Breast epithelium (tissue), 4 donors: Measurements from ENCODE around the gene ACSS2. TPM values are rescaled to one million over a fixed set of nuclear protein-coding genes. Genes with fewer than 3 reads are reported as not detected.

Source experiments
- DNase-seq, 2 donors: peaks; one replicate each; pipeline ENCODE4 v3.0.0-alpha.2; 2019; ENCODE audit warnings: low spot score in 2 of 2
- H3K27ac ChIP-seq, 2 donors: fragments of 200-600 bp; sonication (generic) in 1 of 2; one replicate each; pipeline ENCODE4 v1.5.1; 2016 to 2019; ENCODE audit warnings: mild to moderate bottlenecking in 1 of 2
- H3K27me3 ChIP-seq, 2 donors: fragments of 200-600 bp; sonication (generic) in 1 of 2; one replicate each; pipeline versions ENCODE4 v1.5.1 to v1.6.0; 2017 to 2019; ENCODE audit warnings: control low read depth in 1 of 2, mild to moderate bottlenecking in 1 of 2
- H3K36me3 ChIP-seq: fragments of 200-600 bp; one replicate; pipeline ENCODE4 v1.5.1; 2019
- H3K4me1 ChIP-seq, 2 donors: fragments of 200-600 bp; sonication (generic); one replicate each; pipeline ENCODE4 v1.5.1; 2016 to 2019; ENCODE audit warnings: control low read depth in 1 of 2
- H3K4me3 ChIP-seq, 3 donors: fragments of 200-600 bp; sonication (generic); 1 replicate in 2 of 3; 2 replicates in 1 of 3; pipeline ENCODE4 v1.5.1; 2016 to 2019; ENCODE audit warnings: mild to moderate bottlenecking in 3 of 3, moderate library complexity in 2 of 3
- H3K9me3 ChIP-seq, 2 donors: fragments of 200-600 bp; sonication (generic) in 1 of 2; one replicate each; pipeline ENCODE4 v1.5.1; 2016 to 2019; ENCODE audit warnings: control low read depth in 1 of 2
- POLR2A ChIP-seq: fragments of 450-650 bp; IDR thresholded peaks from one replicate; pipeline ENCODE4 v1.6.1; 2016; ENCODE audit warnings: antibody characterized with exemption, mild to moderate bottlenecking, moderate library complexity
- POLR2AphosphoS5 ChIP-seq, 3 donors: sonication (generic); formaldehyde crosslinking; IDR thresholded peaks; one replicate each; pipeline ENCODE4 v1.6.1; 2017; ENCODE audit warnings: antibody characterized with exemption in 3 of 3
- intact Hi-C: fragments of 100-400 bp; cut with DNase I; formaldehyde crosslinking; loops from one replicate; pipeline ENCODE4 v1.15.1; 2023; ENCODE audit warnings: low total_unique reads
- total RNA-seq, 3 donors: library from RNA; depleted of rRNA; stranded (reverse); fragments of >200 nt; gene quantifications; one replicate each; pipeline ENCODE4 v1.1.0, GENCODE V29; 2016
- TF ChIP-seq, protein P1 (sequence below), 3 donors: fragments of 450-650 bp; IDR thresholded peaks; one replicate each; pipeline ENCODE4 v1.5.1; 2016 to 2017; ENCODE audit warnings: antibody characterized with exemption in 3 of 3, mild to moderate bottlenecking in 3 of 3, moderate library complexity in 3 of 3

The ACSS2 gene
- total RNA-seq, 3 donors from 2014 or later = 70.1 to 137 (median 71.1) TPM

- intact Hi-C loops = loop anchor here (5.0 kb wide), 1 partner anchor 86 kb away; the partner anchor contains the start of genes GSS and MYH7B
- Histone ChIP-seq H3K4me3 (peak overlapping the region in 2 of 3 donors; percentile 81 to 89), H3K4me1 (peaks cover 0 to 13% of the 10 kb centered on the region in 2 donors), H3K36me3 (no peaks in the 10 kb centered on the region), H3K27ac (peak overlapping the region in 1 of 2 donors; percentile 76), H3K27me3 (no peaks in the 10 kb centered on the region), H3K9me3 (no peaks in the 10 kb centered on the region)
- no peak for DNase-seq
- TF ChIP-seq POLR2A = no peak
- TF ChIP-seq POLR2AphosphoS5 (IDR thresholded peaks at IDR 0.05) = no peak
- TF ChIP-seq, protein P1, sequence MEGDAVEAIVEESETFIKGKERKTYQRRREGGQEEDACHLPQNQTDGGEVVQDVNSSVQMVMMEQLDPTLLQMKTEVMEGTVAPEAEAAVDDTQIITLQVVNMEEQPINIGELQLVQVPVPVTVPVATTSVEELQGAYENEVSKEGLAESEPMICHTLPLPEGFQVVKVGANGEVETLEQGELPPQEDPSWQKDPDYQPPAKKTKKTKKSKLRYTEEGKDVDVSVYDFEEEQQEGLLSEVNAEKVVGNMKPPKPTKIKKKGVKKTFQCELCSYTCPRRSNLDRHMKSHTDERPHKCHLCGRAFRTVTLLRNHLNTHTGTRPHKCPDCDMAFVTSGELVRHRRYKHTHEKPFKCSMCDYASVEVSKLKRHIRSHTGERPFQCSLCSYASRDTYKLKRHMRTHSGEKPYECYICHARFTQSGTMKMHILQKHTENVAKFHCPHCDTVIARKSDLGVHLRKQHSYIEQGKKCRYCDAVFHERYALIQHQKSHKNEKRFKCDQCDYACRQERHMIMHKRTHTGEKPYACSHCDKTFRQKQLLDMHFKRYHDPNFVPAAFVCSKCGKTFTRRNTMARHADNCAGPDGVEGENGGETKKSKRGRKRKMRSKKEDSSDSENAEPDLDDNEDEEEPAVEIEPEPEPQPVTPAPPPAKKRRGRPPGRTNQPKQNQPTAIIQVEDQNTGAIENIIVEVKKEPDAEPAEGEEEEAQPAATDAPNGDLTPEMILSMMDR (IDR thresholded peaks at IDR 0.05) = no peak
These were observed 5.0 kb upstream of the ACSS2 start for GRCh38 chr20:34871320-34871926.

DNA sequence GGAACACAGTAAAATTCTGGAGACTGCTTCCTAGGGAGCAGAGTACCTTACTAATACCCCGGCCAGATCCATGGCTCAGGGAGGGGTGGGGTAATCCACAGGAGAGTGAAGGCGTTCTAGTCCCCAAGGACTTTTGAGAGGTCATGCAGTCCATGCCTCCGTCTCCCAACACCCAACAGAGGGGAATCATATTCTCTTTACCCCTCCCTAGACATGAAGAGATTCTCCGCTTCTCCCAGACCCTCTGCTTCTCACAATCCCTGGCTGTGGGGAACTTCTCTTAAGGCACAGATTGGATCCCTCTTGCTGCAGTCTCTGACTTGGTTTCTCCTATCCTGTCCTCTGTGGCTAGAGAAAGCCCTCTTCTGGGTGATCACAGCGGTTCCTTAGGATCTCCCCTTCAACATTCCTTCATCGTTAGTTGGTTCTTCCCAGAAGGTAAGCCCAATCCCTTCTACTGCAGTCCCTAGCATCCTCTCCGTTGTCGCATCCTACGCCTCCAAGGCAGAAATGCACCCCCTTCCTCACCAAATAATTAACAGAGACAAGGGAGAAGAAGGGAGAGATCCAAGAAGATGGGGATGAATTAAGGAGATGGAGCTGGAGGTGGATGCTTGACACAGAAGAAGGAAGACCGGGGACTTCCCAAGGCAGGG lies 4.3 kb upstream of the ACSS2 start:
- no peak for DNase-seq
- Histone ChIP-seq H3K4me3 (peak overlapping the region; percentile 56 to 89 (median 81)), H3K27ac (peak overlapping the region; percentile 76), H3K9me3 (no peaks in the 10 kb centered on the region), H3K4me1 (peaks cover 0 to 13% of the 10 kb centered on the region in 2 donors), H3K27me3 (no peaks in the 10 kb centered on the region), H3K36me3 (no peaks in the 10 kb centered on the region)
- TF ChIP-seq, protein P1 (IDR thresholded peaks at IDR 0.05) = no peak
- intact Hi-C loops = loop anchor here (5.0 kb wide), 1 partner anchor 85 kb away; the partner anchor contains the start of genes GSS and MYH7B

- H3K27ac ChIP-seq = peak within 1 kb of the TSS; percentile 76
These were observed 3.7 kb upstream of the ACSS2 start, which contains the start of gene GGT7 for GRCh38 chr20:34872622-34873224. Gene GGT7, minus strand, starts transcription at chr20:34872856. Its CDS starts 41 bp downstream, at chr20:34872815.

DNA sequence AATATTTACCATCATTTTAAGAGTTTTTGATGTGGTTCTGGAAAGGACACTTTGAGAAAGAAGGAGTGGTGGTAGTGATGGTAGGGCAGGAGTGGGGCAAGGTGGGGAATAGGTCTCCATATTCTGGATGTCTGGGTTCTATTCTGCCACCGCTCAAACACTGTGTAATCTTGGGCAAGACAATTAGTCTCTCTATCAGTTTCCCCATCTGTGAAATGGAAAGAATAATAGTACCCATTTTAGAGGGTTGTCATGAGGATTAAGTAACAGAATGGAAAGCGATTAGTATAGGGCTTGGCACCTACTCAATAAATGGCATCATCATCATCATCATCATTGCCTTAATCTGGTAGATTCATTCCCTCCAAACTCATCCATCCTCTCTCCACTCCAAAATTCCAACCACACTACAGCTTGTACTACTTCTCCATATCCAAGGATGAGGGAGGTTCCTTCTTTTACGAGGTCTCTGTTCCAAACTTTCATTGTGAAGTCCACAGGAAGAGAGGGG lies 2.8 kb upstream of the ACSS2 start:
- H3K4me1 ChIP-seq = peaks cover 0 to 13% of the 10 kb centered on the region in 2 donors
- H3K27ac ChIP-seq = peak overlapping the region in 1 of 2 donors; percentile 79
- TF ChIP-seq POLR2A = no peak
- no peak for TF ChIP-seq POLR2AphosphoS5 (IDR thresholded peaks at IDR 0.05)
- TF ChIP-seq, protein P1 (IDR thresholded peaks at IDR 0.05) = no peak
- peak overlapping the region in 1 of 3 donors; percentile 81 for H3K4me3 ChIP-seq
- no peaks in the 10 kb centered on the region for H3K9me3 ChIP-seq
- no peaks in the 10 kb centered on the region for H3K27me3 ChIP-seq
- intact Hi-C loops = loop anchor here (5.0 kb wide), 1 partner anchor 84 kb away; the partner anchor contains the start of genes GSS and MYH7B
- DNase-seq = no peak
- no peaks in the 10 kb centered on the region for H3K36me3 ChIP-seq

More at GRCh38 chr20:34872622-34873224, 3.7 kb upstream of the ACSS2 start, which contains the start of gene GGT7:
- Histone ChIP-seq H3K36me3 (no peaks in the 10 kb centered on the region), H3K27me3 (no peaks in the 10 kb centered on the region), H3K4me3 (peak within 1 kb of the TSS; percentile 56 to 89 (median 81)), H3K9me3 (no peaks in the 10 kb centered on the region), H3K4me1 (peaks cover 0 to 13% of the 10 kb centered on the region in 2 donors)
- intact Hi-C loops = loop anchor here (5.0 kb wide), 1 partner anchor 85 kb away; the partner anchor contains the start of genes GSS and MYH7B
- DNase-seq = peak; percentile 64 to 78
- TF ChIP-seq POLR2A (no peak), POLR2AphosphoS5 (IDR thresholded peaks at IDR 0.05) (peak in 2 of 3 donors; percentile 37 to 40)
- TF ChIP-seq, protein P1 (IDR thresholded peaks at IDR 0.05) = peak; percentile 38 to 61 (median 40)
